Measurements from ENCODE around the gene SMIM13. TPM values are rescaled to one million over a fixed set of nuclear protein-coding genes. Genes with fewer than 3 reads are reported as not detected.

The SMIM13 gene
- total RNA-seq, 1 experiment from 2014 or later: 22.2 TPM

GRCh38 chr6:11155589-11155988 is 62.0 kb downstream of the SMIM13 start:
- no peaks in the 10 kb centered on the region for H3K27me3 ChIP-seq (ENCODE audit: insufficient read depth, low read depth)
- intact Hi-C loops (cut with micrococcal nuclease; ENCODE audit: unreplicated experiment): no loop called here
- no peaks in the 10 kb centered on the region for H3K36me3 ChIP-seq (ENCODE audit: low read depth)
- H3K4me1 ChIP-seq (replicated peaks; ENCODE audit: insufficient read depth): no peaks in the 10 kb centered on the region
- H3K4me2 ChIP-seq: no peak overlapping the region
- ChIA-PET CTCF (no interaction called here), POLR2A (ENCODE audit: unreplicated experiment) (interaction anchor here (0.7 kb wide), 1 partner anchor 590 kb away, joined by 6 read pairs; no protein-coding TSS in a partner anchor)
- no peaks in the 10 kb centered on the region for H4K20me1 ChIP-seq (ENCODE audit: insufficient read depth)
- H3K4me3 ChIP-seq: no peak overlapping the region
- no peak overlapping the region for H2AFZ ChIP-seq
- TF ChIP-seq EZH2 (IDR thresholded peaks at IDR 0.05; ENCODE audit: low read depth): no peak
- TF ChIP-seq, protein P1, sequence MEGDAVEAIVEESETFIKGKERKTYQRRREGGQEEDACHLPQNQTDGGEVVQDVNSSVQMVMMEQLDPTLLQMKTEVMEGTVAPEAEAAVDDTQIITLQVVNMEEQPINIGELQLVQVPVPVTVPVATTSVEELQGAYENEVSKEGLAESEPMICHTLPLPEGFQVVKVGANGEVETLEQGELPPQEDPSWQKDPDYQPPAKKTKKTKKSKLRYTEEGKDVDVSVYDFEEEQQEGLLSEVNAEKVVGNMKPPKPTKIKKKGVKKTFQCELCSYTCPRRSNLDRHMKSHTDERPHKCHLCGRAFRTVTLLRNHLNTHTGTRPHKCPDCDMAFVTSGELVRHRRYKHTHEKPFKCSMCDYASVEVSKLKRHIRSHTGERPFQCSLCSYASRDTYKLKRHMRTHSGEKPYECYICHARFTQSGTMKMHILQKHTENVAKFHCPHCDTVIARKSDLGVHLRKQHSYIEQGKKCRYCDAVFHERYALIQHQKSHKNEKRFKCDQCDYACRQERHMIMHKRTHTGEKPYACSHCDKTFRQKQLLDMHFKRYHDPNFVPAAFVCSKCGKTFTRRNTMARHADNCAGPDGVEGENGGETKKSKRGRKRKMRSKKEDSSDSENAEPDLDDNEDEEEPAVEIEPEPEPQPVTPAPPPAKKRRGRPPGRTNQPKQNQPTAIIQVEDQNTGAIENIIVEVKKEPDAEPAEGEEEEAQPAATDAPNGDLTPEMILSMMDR (conservative IDR thresholded peaks at IDR 0.05): no peak
- H3K27ac ChIP-seq: no peak overlapping the region
- no peak for DNase-seq
- no peaks in the 10 kb centered on the region for H3F3A ChIP-seq (ENCODE audit: insufficient read depth, low read depth)
- no peaks in the 10 kb centered on the region for H3K79me2 ChIP-seq (ENCODE audit: low read depth)
- H3K9me3 ChIP-seq (ENCODE audit: insufficient read depth, low read depth): no peaks in the 10 kb centered on the region
- no TSS peak for BruUV-seq (replicated peaks)
- H3K9me2 ChIP-seq (ENCODE audit: insufficient read depth): no peaks in the 10 kb centered on the region

GRCh38 chr6:11160199-11160598 is 66.6 kb downstream of the SMIM13 start:
- Histone ChIP-seq H3K9me2 (ENCODE audit: insufficient read depth) (no peaks in the 10 kb centered on the region), H3K27me3 (ENCODE audit: insufficient read depth, low read depth) (no peaks in the 10 kb centered on the region), H3F3A (ENCODE audit: insufficient read depth, low read depth) (no peaks in the 10 kb centered on the region), H4K20me1 (ENCODE audit: insufficient read depth) (no peaks in the 10 kb centered on the region), H2AFZ (no peak overlapping the region), H3K27ac (no peak overlapping the region), H3K4me2 (no peak overlapping the region), H3K9me3 (ENCODE audit: insufficient read depth, low read depth) (no peaks in the 10 kb centered on the region), H3K36me3 (ENCODE audit: low read depth) (no peaks in the 10 kb centered on the region), H3K79me2 (ENCODE audit: low read depth) (no peaks in the 10 kb centered on the region), H3K4me3 (no peak overlapping the region), H3K4me1 (replicated peaks; ENCODE audit: insufficient read depth) (no peaks in the 10 kb centered on the region)
- no peak for DNase-seq
- intact Hi-C loops (cut with micrococcal nuclease; ENCODE audit: unreplicated experiment): no loop called here
- BruUV-seq (replicated peaks): no TSS peak
- ChIA-PET CTCF (no interaction called here), POLR2A (ENCODE audit: unreplicated experiment) (no interaction called here)
- TF ChIP-seq, protein P1 (conservative IDR thresholded peaks at IDR 0.05): no peak
- TF ChIP-seq EZH2 (IDR thresholded peaks at IDR 0.05; ENCODE audit: low read depth): no peak

DNA sequence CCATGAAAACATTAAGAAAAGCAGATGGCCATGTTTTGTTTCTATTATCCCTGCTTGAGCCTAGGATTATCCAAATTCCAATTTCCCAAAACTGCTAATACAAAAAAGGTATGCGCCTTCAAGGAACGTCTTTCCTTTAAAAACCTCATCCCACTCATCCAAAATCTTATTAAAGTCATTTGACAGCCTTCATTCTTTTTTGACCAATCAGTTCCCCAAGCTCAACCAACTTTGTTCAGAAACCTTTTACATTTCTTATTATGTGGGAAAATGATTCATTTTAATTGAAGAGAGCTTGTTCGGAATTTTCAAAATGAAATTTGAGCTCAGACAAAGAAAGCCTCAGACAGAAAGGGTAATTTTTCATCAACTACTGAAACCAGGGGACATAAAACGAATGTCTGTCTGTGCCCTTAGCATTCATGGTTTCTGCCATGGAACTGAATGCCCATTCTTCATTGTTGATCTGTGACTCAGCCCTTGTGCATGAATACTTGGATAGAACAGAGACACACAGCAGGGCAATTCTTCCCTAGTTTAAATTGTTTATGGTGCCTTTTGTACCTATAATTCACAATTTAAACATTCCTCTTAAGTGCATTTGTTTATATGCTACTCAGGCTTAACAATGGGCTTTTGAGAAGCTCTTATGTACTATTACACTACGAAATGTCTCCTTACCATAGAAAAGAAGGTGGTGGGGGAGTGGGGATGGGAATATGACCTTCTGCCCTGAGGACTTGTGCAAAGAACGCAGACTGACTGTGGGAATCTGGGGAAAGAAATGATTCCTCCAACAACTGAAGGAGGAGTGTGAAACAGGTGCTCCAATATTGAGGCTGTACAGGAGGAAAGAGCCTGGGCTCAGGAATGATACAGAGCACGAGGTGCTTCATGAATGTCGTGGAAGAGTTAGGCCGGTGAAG is 67.7 kb downstream of the SMIM13 start:
- Histone ChIP-seq H3K27ac (no peak overlapping the region), H3K79me2 (ENCODE audit: low read depth) (no peaks in the 10 kb centered on the region), H3F3A (ENCODE audit: insufficient read depth, low read depth) (no peaks in the 10 kb centered on the region), H2AFZ (no peak overlapping the region), H3K4me1 (replicated peaks; ENCODE audit: insufficient read depth) (no peaks in the 10 kb centered on the region), H3K9me3 (ENCODE audit: insufficient read depth, low read depth) (no peaks in the 10 kb centered on the region), H3K36me3 (ENCODE audit: low read depth) (no peaks in the 10 kb centered on the region), H3K27me3 (ENCODE audit: insufficient read depth, low read depth) (no peaks in the 10 kb centered on the region), H3K4me2 (no peak overlapping the region), H4K20me1 (ENCODE audit: insufficient read depth) (no peaks in the 10 kb centered on the region), H3K4me3 (no peak overlapping the region), H3K9me2 (ENCODE audit: insufficient read depth) (no peaks in the 10 kb centered on the region)
- no TSS peak for BruUV-seq (replicated peaks)
- intact Hi-C loops (cut with micrococcal nuclease; ENCODE audit: unreplicated experiment): no loop called here
- no peak for DNase-seq
- no peak for TF ChIP-seq EZH2 (IDR thresholded peaks at IDR 0.05; ENCODE audit: low read depth)
- TF ChIP-seq, protein P1 (conservative IDR thresholded peaks at IDR 0.05): no peak
- ChIA-PET POLR2A (ENCODE audit: unreplicated experiment) (interaction anchor here (0.7 kb wide), 1 partner anchor 229 kb away, joined by 3 read pairs; no protein-coding TSS in a partner anchor), CTCF (no interaction called here)

Measured in PC-9 (cell line).